Erythroblast (primary cell): Measurements from ENCODE around the gene CBFA2T2.
"Not testable (repeated sequence)": the region's sequence is repeated elsewhere in the genome, so short reads cannot be mapped to it uniquely, and the experiment has no call there.

Experiments used
- DNase-seq, 2 experiments: peaks; one replicate each; lab custom pipeline; 2025; lab: John Stamatoyannopoulos, UW
- GATA1 ChIP-seq: IDR thresholded peaks from 2 replicates; pipeline ENCODE4 v1.6.1; 2011; ENCODE audit warnings: low read depth, mild to moderate bottlenecking, control low read depth, low read length, moderate library complexity
- POLR2A ChIP-seq: IDR thresholded peaks from 2 replicates; pipeline ENCODE4 v1.6.1; 2011; ENCODE audit warnings: mild to moderate bottlenecking, low read length

CBFA2T2 gene

DNA sequence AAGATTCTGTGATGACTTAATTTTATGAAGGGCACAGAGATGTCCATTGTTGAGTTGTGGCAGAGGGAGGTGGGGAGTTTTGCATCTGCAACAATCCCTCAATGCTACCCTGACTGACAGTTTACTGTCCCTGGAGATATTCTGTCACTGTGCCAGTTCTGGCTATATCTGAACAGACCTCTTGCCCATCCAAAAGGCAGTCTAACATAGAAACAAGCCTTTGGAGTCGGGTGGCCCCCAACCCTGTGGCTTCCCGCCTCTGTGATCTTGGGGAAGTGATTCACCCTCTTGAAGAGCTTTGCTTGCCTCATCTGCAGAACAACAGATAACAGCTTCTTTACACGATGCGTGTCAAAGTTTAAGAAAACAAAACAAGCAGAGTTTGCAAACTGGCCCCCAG is 200.1 kb downstream of the CBFA2T2 start:
- TF ChIP-seq GATA1 = peak; percentile 34
- TF ChIP-seq POLR2A = no peak
- DNase-seq = peak; percentile 92 to 96

GRCh38 chr20:33693289-33693688 is 203.4 kb downstream of the CBFA2T2 start:
- TF ChIP-seq POLR2A = no peak
- no peak for DNase-seq

- no peak for TF ChIP-seq POLR2A
- no peak for TF ChIP-seq GATA1
- no peak for DNase-seq
These were observed 204.1 kb downstream of the CBFA2T2 start for GRCh38 chr20:33693741-33694638.

GRCh38 chr20:33694639-33695012 is 204.7 kb downstream of the CBFA2T2 start:
- TF ChIP-seq GATA1 = no peak
- TF ChIP-seq POLR2A = no peak
- DNase-seq = no peak

DNA sequence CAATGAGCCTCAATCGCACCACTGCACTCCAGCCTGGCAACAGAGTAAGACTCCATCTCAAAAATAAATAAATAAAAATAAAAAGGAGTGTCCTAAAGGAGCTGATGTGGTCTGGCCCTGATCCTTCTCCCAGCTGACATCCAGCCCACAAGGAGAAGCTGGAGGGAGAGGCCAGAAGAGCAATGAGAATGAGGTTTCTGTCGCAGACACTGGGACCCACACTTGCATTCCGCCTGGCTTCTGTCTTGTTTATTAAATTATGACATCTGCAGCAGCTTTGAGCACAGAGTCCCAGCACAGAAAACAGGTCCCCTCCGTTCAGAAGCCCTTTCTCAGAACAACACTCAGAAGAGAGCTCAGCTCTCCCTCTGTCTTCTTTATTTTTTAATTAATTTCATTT is 206.6 kb downstream of the CBFA2T2 start:
- DNase-seq = no peak

DNA sequence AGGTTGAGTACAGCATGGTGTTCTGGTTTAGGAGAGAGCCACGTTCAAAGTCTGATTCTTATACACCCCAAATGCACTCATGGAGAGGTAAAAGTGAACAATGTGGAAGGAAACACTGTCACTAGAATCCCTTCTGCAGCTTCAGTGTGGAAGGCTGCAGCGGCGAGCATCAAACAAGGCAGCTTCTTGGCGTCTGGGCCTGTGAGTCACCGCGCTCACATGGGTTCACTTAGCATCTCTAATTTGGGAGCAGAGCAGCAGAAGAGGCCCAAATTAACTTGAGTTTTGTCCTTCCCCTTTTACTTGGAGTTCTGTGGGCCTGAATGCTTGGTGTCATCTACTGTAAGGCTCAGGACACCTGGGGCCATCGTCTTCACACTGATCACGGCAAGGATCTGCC is 207.2 kb downstream of the CBFA2T2 start:
- no peak for TF ChIP-seq POLR2A
- no peak for TF ChIP-seq GATA1

More for the DNA sequence above, 206.6 kb downstream of the CBFA2T2 start:
- TF ChIP-seq POLR2A = no peak
- no peak for TF ChIP-seq GATA1

GRCh38 chr20:33698966-33699365 is 209.1 kb downstream of the CBFA2T2 start:
- DNase-seq = not testable (repeated sequence)

More for the DNA sequence above, 207.2 kb downstream of the CBFA2T2 start:
- no peak for DNase-seq
